Measurements from ENCODE around the gene STAC2. TPM values are rescaled to one million over a fixed set of nuclear protein-coding genes. Genes with fewer than 3 reads are reported as not detected.

STAC2 gene
- total and polyA plus RNA-seq, 9 of the 15 experiments (the other 6 are each of a cell fraction or from before 2014, with no cell fraction given) = not detected

DNA sequence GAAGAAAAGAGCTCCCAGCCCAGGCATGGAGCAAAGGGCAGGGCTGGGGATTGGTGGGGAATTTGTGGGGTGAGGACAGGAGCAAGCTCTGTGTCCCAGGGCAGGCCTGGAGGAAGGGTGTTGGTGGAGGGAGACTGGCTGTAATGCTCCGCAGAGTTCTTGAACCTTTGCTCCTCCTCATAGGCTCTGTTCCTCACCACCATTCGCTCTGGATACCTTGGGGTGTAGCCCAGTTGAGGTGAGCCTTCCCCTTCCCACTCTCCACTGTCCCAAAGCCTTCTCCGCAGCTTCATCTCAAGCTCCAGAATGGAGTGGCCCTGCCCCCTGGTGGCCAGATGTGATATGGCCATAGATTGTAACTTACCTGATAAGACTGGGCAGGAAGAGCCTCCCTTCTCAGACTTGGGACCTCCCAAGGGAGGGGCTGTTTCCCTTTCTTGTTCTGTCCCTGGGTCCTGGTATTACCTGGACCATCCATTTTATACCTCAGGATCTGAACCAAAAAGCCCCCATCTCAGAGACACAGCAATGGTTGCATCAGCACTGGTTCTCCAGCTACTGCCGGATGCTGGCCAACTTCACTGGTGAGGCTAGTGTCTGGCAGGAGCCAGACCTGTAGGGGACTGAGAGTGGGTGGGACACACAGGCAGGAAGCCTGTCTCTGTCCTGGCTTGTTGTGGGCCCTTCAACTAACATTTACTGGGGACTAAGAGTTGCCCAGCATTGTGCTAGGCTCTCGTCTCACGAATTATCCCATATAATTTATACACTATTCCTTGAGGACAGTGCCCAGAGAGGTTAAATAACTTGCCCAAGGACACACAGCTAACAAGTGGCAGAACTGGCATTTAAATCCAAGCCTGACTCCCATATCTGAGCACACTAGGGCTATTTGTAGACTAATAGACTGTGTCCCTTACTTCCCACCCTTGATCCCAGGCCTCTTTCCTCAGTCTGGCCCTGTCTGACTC, 19.1 kb upstream of the STAC2 start (continued):
- no peak for TF ChIP-seq STAT6 (CRISPR knock-in tag; IDR thresholded peaks at IDR 0.05)
- no peak for TF ChIP-seq PCBP2 (IDR thresholded peaks at IDR 0.05; ENCODE audit: low read depth, low read length, poor library complexity, severe bottlenecking)
- TF ChIP-seq HMGXB4 (CRISPR knock-in tag; IDR thresholded peaks at IDR 0.05) = no peak
- peak; percentile 67 for TF ChIP-seq KLF16 (IDR thresholded peaks at IDR 0.05)
- no peak for TF ChIP-seq NELFE (IDR thresholded peaks at IDR 0.05; ENCODE audit: insufficient read depth, insufficient read length)
- no peak for TF ChIP-seq MTA2 (IDR thresholded peaks at IDR 0.05; ENCODE audit: low read depth)
- TF ChIP-seq KAT8 (IDR thresholded peaks at IDR 0.05; ENCODE audit: low read depth) = no peak
- TF ChIP-seq SMAD2 (IDR thresholded peaks at IDR 0.05; ENCODE audit: low read depth, low read length) = no peak
- no peak for TF ChIP-seq MECOM (CRISPR knock-in tag; IDR thresholded peaks at IDR 0.05)
- TF ChIP-seq GTF2A2 (tag; IDR thresholded peaks at IDR 0.05) = no peak
- TF ChIP-seq ZNF717 (CRISPR knock-in tag; IDR thresholded peaks at IDR 0.05) = no peak
- TF ChIP-seq ZFPM2 (CRISPR knock-in tag; IDR thresholded peaks at IDR 0.05) = no peak
- TF ChIP-seq ZNF79 (CRISPR knock-in tag; IDR thresholded peaks at IDR 0.05; ENCODE audit: low read depth) = no peak
- TF ChIP-seq XRCC4 (IDR thresholded peaks at IDR 0.05; ENCODE audit: extremely low read depth, insufficient read depth, insufficient read length) = no peak
- no peak for TF ChIP-seq NR2C2 (CRISPR knock-in tag; IDR thresholded peaks at IDR 0.05)
- no peak for TF ChIP-seq NR2C2 (tag; IDR thresholded peaks at IDR 0.05)
- TF ChIP-seq RBM14 (IDR thresholded peaks at IDR 0.05; ENCODE audit: borderline replicate concordance, insufficient read depth, low read depth, low read length) = no peak
- TF ChIP-seq MCM3 (IDR thresholded peaks at IDR 0.05) = no peak
- no peak for TF ChIP-seq TBL1XR1 (IDR thresholded peaks at IDR 0.05; ENCODE audit: low read length in 2 of 2)
- no peak for TF ChIP-seq ZNF696 (CRISPR knock-in tag; conservative IDR thresholded peaks at IDR 0.05)
- no peak for TF ChIP-seq ZNF695 (CRISPR knock-in tag; IDR thresholded peaks at IDR 0.05)
- TF ChIP-seq ZNF586 (CRISPR knock-in tag; conservative IDR thresholded peaks at IDR 0.05) = no peak
- TF ChIP-seq DACH1 (IDR thresholded peaks at IDR 0.05; ENCODE audit: partially characterized antibody) = no peak
- TF ChIP-seq ZNF263 (CRISPR knock-in tag; IDR thresholded peaks at IDR 0.05; ENCODE audit: borderline replicate concordance) = peak; percentile 15; the same call in 1 of the 2 replicates
- no peak for TF ChIP-seq ZNF785 (CRISPR knock-in tag; IDR thresholded peaks at IDR 0.05)

All from K562 (cell line).